Measurements from ENCODE around the gene HBQ1.
"Not testable (repeated sequence)": the region's sequence is repeated elsewhere in the genome, so short reads cannot be mapped to it uniquely, and the experiment has no call there.

The HBQ1 gene

GRCh38 chr16:176006-176405, 4.3 kb upstream of the HBQ1 start:
- DNase-seq (ENCODE audit: low read depth in 3 of 3), result not testable (repeated sequence)

- not testable (repeated sequence) for DNase-seq (ENCODE audit: low read depth in 3 of 3)
These were observed 3.5 kb upstream of the HBQ1 start, which contains the start of gene HBA1 for GRCh38 chr16:176477-177382. HBA1 (plus strand) TSS chr16:176680; CDS start chr16:176717, 37 bp downstream.

- DNase-seq (ENCODE audit: low read depth in 3 of 3), result no peak
These were observed 2.9 kb upstream of the HBQ1 start for GRCh38 chr16:177394-177822.

- DNase-seq (ENCODE audit: low read depth in 3 of 3), result no peak
These were observed 2.1 kb upstream of the HBQ1 start for GRCh38 chr16:177981-178667.

- no peak for DNase-seq (ENCODE audit: low read depth in 3 of 3)
These were observed 1.6 kb upstream of the HBQ1 start for GRCh38 chr16:178668-179015.

GRCh38 chr16:179211-180092, 807 bp upstream of the HBQ1 start:
- DNase-seq (ENCODE audit: low read depth in 3 of 3), result no peak

- DNase-seq (ENCODE audit: low read depth in 3 of 3), result peak; percentile 68 to 85 (median 76)
These were observed 664 bp downstream of the HBQ1 start for GRCh38 chr16:180681-181564.

- no peak for DNase-seq (ENCODE audit: low read depth in 3 of 3)
These were observed 1.3 kb downstream of the HBQ1 start for GRCh38 chr16:181565-182021.

- DNase-seq (ENCODE audit: low read depth in 3 of 3), result no peak
These were observed 2.7 kb downstream of the HBQ1 start for GRCh38 chr16:183005-183404.

- no peak for DNase-seq (ENCODE audit: low read depth in 3 of 3)
These were observed 5.0 kb downstream of the HBQ1 start for GRCh38 chr16:185213-185612.

GRCh38 chr16:185691-186090, 5.4 kb downstream of the HBQ1 start:
- DNase-seq (ENCODE audit: low read depth in 3 of 3), result no peak

- DNase-seq (ENCODE audit: low read depth in 3 of 3), result no peak
These were observed 7.1 kb downstream of the HBQ1 start for GRCh38 chr16:187330-187729.

- DNase-seq (ENCODE audit: low read depth in 3 of 3), result no peak
These were observed 8.4 kb downstream of the HBQ1 start for GRCh38 chr16:188674-189073.

GRCh38 chr16:189604-190186, 9.4 kb downstream of the HBQ1 start:
- DNase-seq (ENCODE audit: low read depth in 3 of 3), result no peak

GRCh38 chr16:191831-192230, 11.6 kb downstream of the HBQ1 start:
- DNase-seq (ENCODE audit: low read depth in 3 of 3), result no peak

- no peak for DNase-seq (ENCODE audit: low read depth in 3 of 3)
These were observed 12.4 kb downstream of the HBQ1 start for GRCh38 chr16:192686-193085.

- no peak for DNase-seq (ENCODE audit: low read depth in 3 of 3)
These were observed 13.2 kb downstream of the HBQ1 start for GRCh38 chr16:193441-193840.

- DNase-seq (ENCODE audit: low read depth in 3 of 3), result no peak
These were observed 14.3 kb downstream of the HBQ1 start for GRCh38 chr16:194516-194915.

GRCh38 chr16:200388-200787, 20.1 kb downstream of the HBQ1 start:
- no peak for DNase-seq (ENCODE audit: low read depth in 3 of 3)

GRCh38 chr16:203246-203645, 23.0 kb downstream of the HBQ1 start:
- no peak for DNase-seq (ENCODE audit: low read depth in 3 of 3)

GRCh38 chr16:204046-204445, 23.8 kb downstream of the HBQ1 start:
- DNase-seq (ENCODE audit: low read depth in 3 of 3), result not testable (repeated sequence)
